GM19468 (cell line): ENCODE measurements around the gene ADGRL2.

Source experiments
- ATAC-seq: cut with Tn5 transposase; IDR thresholded peaks from one replicate; pipeline ENCODE4 v1.9.1; 2021; ENCODE audit warnings: mild to moderate bottlenecking, moderate library complexity, moderate number of reproducible peaks; ENCODE audit not compliant: unreplicated experiment; ENCODE audit errors: extremely low read depth

The ADGRL2 gene

GRCh38 chr1:81805537-81806431, 5.0 kb downstream of the ADGRL2 start:
- no peak for ATAC-seq

DNA sequence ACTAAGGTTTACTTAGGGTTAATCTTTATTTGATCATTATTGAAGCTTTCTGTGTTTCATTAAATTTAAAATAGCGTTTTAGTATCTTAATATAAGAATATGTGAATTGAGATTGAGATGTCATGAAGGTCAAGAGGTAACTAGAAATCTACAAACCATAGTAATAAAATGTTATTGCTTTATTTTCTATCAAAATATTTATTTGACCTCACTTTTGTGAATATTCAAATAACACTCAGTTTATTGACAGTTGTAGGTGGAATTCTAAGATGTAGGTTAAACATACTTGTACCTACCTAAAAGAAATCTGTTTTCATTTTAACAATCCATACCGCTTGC, 5.7 kb downstream of the ADGRL2 start:
- no peak for ATAC-seq

DNA sequence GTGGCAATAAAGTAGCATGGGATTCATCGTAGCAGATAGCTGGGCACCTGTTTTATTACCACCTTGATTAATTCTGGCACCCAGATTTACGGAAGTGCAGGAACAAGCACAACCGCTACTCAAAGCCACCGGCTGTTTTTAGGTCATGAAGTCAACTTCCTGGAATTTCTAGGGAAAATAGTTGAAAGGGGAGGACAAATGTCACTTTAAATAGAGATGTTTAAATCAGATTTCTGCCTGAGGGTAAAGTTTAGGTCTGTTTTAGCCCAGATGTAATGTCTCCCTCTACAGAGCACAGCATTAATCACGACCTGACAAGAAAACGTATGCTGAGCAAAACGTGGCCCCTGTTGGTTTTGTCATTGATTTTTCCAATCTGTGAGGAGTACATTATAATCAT, 8.0 kb downstream of the ADGRL2 start:
- ATAC-seq = no peak

- no peak for ATAC-seq
Measured at GRCh38 chr1:81809808-81810207, 9.1 kb downstream of the ADGRL2 start.

GRCh38 chr1:81811757-81812371, 11.1 kb downstream of the ADGRL2 start:
- ATAC-seq = no peak

- no peak for ATAC-seq
Measured at GRCh38 chr1:81812712-81813111, 12.0 kb downstream of the ADGRL2 start.

DNA sequence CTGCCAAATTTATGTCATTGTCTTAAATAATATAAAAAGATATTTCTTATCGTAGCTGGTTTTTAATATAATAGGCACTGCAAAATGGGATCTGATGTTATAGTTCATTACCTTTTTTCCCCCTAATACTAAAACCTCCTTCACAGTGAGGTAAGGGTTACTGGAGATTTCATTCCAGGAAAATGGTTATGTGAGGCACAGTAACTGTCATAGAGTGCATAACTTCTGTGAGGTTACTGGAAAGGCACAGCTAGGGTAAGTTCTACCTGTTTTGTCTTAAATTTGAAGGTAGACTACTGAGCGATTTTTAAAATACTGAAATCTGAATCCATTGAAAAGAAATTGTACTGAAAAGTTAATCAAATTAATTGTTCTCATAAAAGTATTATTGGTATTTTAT, 13.0 kb downstream of the ADGRL2 start:
- ATAC-seq = no peak

DNA sequence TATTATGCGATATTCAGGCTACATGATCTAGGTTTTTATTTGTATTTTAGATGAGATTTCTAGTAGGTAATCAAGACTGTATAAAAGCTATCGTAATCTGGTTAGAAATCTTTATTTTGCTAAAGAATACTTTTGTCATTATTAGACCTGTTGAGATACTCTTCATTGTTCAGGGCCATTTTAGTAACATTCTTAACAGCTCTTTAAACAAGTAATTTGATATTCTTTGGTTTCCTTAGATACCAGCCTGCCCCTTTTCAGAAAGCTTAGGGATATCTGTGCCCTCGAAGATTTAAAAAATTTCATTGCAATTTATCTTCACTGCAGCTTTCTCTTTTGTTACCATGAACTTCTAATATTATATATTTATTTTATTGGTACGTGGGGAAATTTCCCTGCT, 18.9 kb downstream of the ADGRL2 start:
- no peak for ATAC-seq

GRCh38 chr1:81820765-81821164, 20.0 kb downstream of the ADGRL2 start:
- ATAC-seq = no peak

GRCh38 chr1:81823082-81823481, 22.3 kb downstream of the ADGRL2 start:
- ATAC-seq = no peak

- ATAC-seq = no peak
Measured at GRCh38 chr1:81824759-81825158, 24.0 kb downstream of the ADGRL2 start.

DNA sequence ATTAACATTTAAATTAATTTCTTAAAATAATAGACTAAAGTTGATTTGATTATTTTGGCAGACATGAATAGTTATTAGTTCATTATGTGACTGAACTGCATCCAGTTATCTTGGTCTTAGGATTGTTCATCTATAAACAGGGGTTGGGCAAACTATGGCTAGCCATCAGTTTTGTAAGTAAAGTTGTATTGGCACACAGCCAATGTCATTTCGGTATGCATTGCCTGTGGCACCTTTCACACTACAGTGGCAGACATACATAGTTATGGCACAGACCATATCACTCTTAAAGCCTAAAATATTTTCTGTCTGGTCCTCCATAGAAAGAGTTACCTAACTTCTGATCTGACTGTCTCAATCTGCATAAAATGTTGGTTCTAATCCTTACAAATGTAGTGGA, 27.2 kb downstream of the ADGRL2 start:
- ATAC-seq = no peak

DNA sequence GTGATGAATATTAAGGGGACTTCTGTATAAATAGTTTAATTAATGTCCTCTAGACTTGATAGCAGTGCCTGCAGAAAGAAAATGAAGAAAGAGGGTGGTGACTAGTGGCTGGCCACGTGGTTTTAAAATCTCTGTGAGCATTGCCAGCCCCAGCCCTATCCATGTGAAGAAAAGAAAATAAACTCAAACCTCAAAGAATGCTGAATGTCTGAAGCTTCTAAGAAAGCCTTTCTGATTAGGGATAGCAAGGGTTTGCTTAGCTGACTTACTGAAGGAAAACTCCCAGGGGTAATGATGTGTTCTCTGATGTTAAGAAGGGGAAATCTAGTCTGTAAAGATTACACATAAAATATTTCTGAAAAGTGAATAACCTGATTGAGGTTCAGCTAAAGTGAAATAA, 31.8 kb downstream of the ADGRL2 start:
- ATAC-seq = no peak

GRCh38 chr1:81833722-81834121, 33.0 kb downstream of the ADGRL2 start:
- no peak for ATAC-seq

DNA sequence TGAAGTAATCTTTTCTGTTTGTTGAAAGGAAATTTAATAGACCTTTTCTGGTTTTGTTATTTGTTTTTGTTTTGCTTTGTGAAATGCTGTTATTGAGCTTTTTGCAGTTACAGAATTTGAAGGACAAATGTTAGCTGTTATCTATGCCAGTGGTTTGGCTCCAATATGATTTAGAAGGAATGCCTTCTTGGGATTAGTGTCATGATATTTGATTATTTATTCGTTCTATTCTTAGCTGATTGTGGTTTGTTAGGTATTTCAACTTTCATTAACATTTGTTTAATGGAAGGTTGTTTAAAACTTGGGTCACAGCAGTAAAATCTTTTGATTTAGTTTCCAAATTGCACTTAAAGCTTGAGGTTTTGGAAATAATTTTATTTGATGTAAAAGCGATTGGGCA, 33.5 kb downstream of the ADGRL2 start:
- no peak for ATAC-seq

- ATAC-seq = no peak
Measured at GRCh38 chr1:81834921-81835698, 34.4 kb downstream of the ADGRL2 start.

DNA sequence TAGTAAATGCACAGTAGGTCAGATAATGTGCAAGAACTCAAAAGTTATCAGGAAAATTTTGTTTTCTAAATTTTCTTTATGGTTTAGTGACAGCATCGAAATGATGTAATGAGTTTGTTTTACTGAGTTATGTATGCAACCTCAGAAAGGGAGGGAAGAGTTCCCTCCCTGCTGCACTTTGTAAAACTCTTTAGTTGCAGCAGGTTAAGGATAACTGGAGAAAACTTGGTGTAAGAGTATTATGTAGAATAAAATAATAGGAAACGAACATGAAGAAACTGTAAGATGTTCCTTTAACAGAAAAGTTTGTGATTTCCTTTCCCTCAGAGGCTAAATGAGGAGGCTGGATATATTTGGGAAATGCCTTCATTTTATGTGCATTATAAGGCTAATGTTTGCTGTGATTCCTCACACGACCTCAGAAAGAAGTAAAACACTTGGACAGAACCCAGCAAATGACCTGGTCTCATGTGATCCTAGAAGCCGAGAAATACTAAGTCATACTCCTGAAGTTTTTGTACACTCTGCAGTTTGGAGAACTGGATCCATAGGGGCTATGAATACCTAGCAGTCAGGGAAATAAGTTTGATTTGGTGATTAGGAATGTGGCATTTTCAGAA, 35.4 kb downstream of the ADGRL2 start:
- ATAC-seq = no peak

DNA sequence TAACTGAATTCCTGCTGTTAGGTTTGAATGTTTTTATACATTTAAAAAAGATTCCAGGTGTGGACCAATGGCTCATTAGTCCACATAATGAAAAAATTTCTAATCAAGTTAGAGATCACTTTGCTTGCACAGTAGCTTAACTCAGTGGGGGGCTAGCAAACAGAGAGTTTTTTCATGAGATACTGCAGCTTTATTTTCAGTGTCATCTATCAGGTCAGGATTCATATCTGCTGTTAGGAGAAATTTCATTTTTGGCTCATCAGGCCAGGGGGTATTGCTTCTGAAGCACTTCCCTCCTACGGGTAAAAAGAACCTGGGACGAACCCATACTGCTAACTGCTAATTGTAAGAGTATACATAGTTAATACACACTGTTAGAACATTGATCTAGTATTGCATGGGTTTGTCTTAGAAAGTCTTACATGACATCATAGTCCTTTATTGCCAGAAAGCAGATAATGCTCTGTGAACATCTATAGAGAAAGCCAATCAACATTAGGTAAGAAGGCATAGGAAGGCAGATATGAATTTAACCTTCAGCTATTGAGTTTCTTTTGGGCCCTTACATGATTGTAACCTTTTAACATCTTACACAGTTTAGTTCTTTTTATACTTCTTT, 38.0 kb downstream of the ADGRL2 start:
- no peak for ATAC-seq

DNA sequence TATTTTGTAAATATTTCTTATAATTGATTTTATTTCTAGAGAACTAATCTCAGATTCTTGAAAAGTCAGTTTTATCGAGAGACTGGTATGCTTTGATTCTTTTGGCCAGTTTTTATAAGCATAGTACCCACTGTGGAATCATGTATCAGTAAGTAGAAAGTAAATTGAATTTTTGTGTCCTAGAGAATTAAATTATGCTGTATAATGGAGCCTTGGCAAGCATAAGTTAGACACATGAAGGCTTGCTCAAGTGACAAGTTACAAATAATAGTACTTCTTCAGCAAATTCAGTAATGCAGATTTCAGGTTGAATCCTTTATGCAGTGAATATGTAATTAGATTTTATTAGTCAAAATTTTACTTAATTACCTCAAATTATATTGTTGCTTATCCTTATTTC, 40.1 kb downstream of the ADGRL2 start:
- ATAC-seq = no peak

DNA sequence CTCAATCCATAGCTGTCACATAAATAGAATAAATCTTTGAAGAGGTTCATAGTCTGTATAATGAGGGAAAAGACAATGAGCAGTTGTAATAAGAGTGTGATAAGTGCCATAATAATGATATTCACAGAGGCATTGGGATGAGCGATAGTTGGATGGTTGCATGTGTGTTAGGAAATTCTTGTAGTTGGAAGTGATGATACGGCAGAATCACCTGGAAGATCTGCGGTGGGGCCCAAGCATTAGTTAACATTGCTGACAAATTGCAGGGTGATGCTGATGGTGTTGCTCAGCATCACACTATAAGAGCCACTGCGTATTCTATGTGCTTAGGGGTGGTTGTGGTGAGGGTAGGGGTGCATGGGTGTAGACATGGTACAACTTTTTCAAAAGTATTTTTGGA, 41.1 kb downstream of the ADGRL2 start:
- no peak for ATAC-seq
